Cardiac muscle cell (in vitro differentiated cells and primary cell): ENCODE results near the gene SLIT3. TPM values are rescaled to one million over a fixed set of nuclear protein-coding genes. Genes with fewer than 3 reads are reported as not detected.
"Not testable (repeated sequence)": the region's sequence is repeated elsewhere in the genome, so short reads cannot be mapped to it uniquely, and the experiment has no call there.

Source experiments
- DNase-seq, 2 donors: peaks; one replicate each; pipeline versions ENCODE4 v3.0.0 to v3.0.0-alpha.2; 2010 to 2017; ENCODE audit warnings: low read depth in 1 of 2, low spot score in 1 of 2
- H3K27ac ChIP-seq: fragments of 200-600 bp; sonication (generic); 2 replicates; pipeline ENCODE4 v1.5.1; 2016
- H3K27me3 ChIP-seq: fragments of 200-600 bp; sonication (generic); 2 replicates; pipeline ENCODE4 v1.6.0; 2016; ENCODE audit warnings: control low read depth
- H3K36me3 ChIP-seq: fragments of 200-600 bp; sonication (generic); 2 replicates; pipeline ENCODE4 v1.5.1; 2016; ENCODE audit warnings: control low read depth
- H3K4me1 ChIP-seq: fragments of 200-600 bp; sonication (generic); 2 replicates; pipeline ENCODE4 v1.8.1; 2017; ENCODE audit warnings: low read depth, mild to moderate bottlenecking, mixed run types
- H3K4me3 ChIP-seq: fragments of 200-600 bp; sonication (generic); 2 replicates; pipeline ENCODE4 v1.5.1; 2016; ENCODE audit warnings: mild to moderate bottlenecking
- H3K9me3 ChIP-seq: fragments of 200-600 bp; sonication (generic); 2 replicates; pipeline ENCODE4 v1.5.1; 2017; ENCODE audit warnings: low read depth, mild to moderate bottlenecking, control low read depth
- polyA plus RNA-seq: library from polyadenylated mRNA; unstranded; fragments of >200 nt; fragmentation: Nextera tagmentation; extraction: Ambion mirVana; gene quantifications from 2 replicates; pipeline ENCODE4 v1.2.1, GENCODE V29; 2016
- total RNA-seq: library from RNA; depleted of rRNA; stranded (reverse); fragments of >200 nt; gene quantifications from 2 replicates; pipeline ENCODE4 v1.2.3, GENCODE V29; 2016
- TF ChIP-seq, protein P1 (sequence below): IDR thresholded peaks from 2 replicates; pipeline ENCODE4 v1.5.1; 2012; ENCODE audit warnings: low read depth, mild to moderate bottlenecking, low read length

The SLIT3 gene
- total and polyA plus RNA-seq, 2 experiments from 2014 or later: 50.7 to 111 TPM

- H3K36me3 ChIP-seq: no peaks in the 10 kb centered on the region
- no peak overlapping the region for H3K27ac ChIP-seq
- no peaks in the 10 kb centered on the region for H3K27me3 ChIP-seq
- no peaks in the 10 kb centered on the region for H3K4me1 ChIP-seq
- TF ChIP-seq, protein P1, sequence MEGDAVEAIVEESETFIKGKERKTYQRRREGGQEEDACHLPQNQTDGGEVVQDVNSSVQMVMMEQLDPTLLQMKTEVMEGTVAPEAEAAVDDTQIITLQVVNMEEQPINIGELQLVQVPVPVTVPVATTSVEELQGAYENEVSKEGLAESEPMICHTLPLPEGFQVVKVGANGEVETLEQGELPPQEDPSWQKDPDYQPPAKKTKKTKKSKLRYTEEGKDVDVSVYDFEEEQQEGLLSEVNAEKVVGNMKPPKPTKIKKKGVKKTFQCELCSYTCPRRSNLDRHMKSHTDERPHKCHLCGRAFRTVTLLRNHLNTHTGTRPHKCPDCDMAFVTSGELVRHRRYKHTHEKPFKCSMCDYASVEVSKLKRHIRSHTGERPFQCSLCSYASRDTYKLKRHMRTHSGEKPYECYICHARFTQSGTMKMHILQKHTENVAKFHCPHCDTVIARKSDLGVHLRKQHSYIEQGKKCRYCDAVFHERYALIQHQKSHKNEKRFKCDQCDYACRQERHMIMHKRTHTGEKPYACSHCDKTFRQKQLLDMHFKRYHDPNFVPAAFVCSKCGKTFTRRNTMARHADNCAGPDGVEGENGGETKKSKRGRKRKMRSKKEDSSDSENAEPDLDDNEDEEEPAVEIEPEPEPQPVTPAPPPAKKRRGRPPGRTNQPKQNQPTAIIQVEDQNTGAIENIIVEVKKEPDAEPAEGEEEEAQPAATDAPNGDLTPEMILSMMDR: no peak
- DNase-seq: no peak
- no peaks in the 10 kb centered on the region for H3K9me3 ChIP-seq
- no peak overlapping the region for H3K4me3 ChIP-seq
These were observed 663.7 kb downstream of the SLIT3 start for GRCh38 chr5:168637281-168637680.

GRCh38 chr5:168630958-168631357 lies 670.0 kb downstream of the SLIT3 start:
- H3K9me3 ChIP-seq, DNase-seq, H3K4me3 ChIP-seq, H3K4me1 ChIP-seq, H3K27me3 ChIP-seq, H3K36me3 ChIP-seq, H3K27ac ChIP-seq: not testable (repeated sequence)

- H3K4me3 ChIP-seq: no peak overlapping the region
- no peaks in the 10 kb centered on the region for H3K27me3 ChIP-seq
- H3K36me3 ChIP-seq: no peaks in the 10 kb centered on the region
- H3K9me3 ChIP-seq: no peaks in the 10 kb centered on the region
- H3K27ac ChIP-seq: no peak overlapping the region
- peak in 1 of 2 donors; percentile 57 for DNase-seq
- TF ChIP-seq, protein P1: no peak
- H3K4me1 ChIP-seq: no peaks in the 10 kb centered on the region
These were observed 676.0 kb downstream of the SLIT3 start for GRCh38 chr5:168624850-168625364.

- Histone ChIP-seq H3K4me1 (no peaks in the 10 kb centered on the region), H3K27ac (no peak overlapping the region), H3K36me3 (no peaks in the 10 kb centered on the region), H3K4me3 (no peak overlapping the region), H3K9me3 (no peaks in the 10 kb centered on the region), H3K27me3 (no peaks in the 10 kb centered on the region)
- DNase-seq: no peak
- TF ChIP-seq, protein P1: no peak
These were observed 680.1 kb downstream of the SLIT3 start for GRCh38 chr5:168620807-168621206.

DNA sequence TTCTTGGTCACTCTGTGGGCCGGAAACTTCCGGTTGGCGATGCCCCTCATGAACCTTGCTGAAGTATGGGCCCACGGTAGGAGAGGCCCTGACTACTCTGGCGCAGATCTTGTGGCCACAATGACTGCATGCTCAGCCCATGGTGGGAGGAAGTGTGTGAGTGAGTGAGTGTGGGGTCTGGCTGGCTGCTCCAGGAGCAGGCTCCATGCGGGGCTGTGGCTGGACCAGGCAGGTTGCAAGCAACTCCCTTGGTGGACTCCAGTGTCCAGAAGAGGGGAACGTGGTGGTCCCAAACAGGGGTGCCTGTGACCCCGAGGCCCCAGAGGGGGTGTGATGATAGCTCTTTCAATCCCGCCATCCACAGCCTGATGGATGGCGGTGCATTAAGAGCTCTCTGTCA lies 686.3 kb downstream of the SLIT3 start:
- no peak for DNase-seq
- TF ChIP-seq, protein P1: no peak
- H3K36me3 ChIP-seq: no peaks in the 10 kb centered on the region
- no peak overlapping the region for H3K27ac ChIP-seq
- no peaks in the 10 kb centered on the region for H3K9me3 ChIP-seq
- H3K4me3 ChIP-seq: no peak overlapping the region
- no peaks in the 10 kb centered on the region for H3K27me3 ChIP-seq
- H3K4me1 ChIP-seq: no peaks in the 10 kb centered on the region

DNA sequence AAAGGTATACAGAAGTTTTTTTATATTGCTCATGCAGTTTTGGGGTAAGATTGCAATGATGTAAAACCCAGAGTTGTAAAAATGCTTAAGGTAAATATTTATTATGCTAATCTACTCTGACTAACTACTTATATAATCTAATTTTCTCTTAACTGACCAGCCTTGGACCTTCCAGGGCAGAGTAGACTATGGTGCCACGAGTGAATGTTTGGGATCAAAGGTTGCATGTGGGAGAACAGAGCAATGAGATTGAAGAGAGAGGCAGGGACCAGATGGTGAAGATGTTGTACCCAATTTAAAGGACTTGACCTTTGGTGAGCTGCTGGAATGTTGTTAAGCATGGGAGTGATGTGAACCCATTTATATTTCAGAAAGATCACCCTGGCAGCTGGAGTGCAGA lies 686.9 kb downstream of the SLIT3 start:
- Histone ChIP-seq H3K36me3 (no peaks in the 10 kb centered on the region), H3K9me3 (no peaks in the 10 kb centered on the region), H3K27ac (no peak overlapping the region), H3K4me1 (no peaks in the 10 kb centered on the region), H3K27me3 (no peaks in the 10 kb centered on the region), H3K4me3 (no peak overlapping the region)
- TF ChIP-seq, protein P1: no peak
- DNase-seq: no peak
